ENCODE measurements around the gene ZMYND11. TPM values are rescaled to one million over a fixed set of nuclear protein-coding genes. Genes with fewer than 3 reads are reported as not detected.

Gene ZMYND11
- total and polyA plus RNA-seq, 2 of the 13 experiments (the other 11 are each of a cell fraction or from before 2014, with no cell fraction given), result 17.5 to 38.7 TPM

DNA sequence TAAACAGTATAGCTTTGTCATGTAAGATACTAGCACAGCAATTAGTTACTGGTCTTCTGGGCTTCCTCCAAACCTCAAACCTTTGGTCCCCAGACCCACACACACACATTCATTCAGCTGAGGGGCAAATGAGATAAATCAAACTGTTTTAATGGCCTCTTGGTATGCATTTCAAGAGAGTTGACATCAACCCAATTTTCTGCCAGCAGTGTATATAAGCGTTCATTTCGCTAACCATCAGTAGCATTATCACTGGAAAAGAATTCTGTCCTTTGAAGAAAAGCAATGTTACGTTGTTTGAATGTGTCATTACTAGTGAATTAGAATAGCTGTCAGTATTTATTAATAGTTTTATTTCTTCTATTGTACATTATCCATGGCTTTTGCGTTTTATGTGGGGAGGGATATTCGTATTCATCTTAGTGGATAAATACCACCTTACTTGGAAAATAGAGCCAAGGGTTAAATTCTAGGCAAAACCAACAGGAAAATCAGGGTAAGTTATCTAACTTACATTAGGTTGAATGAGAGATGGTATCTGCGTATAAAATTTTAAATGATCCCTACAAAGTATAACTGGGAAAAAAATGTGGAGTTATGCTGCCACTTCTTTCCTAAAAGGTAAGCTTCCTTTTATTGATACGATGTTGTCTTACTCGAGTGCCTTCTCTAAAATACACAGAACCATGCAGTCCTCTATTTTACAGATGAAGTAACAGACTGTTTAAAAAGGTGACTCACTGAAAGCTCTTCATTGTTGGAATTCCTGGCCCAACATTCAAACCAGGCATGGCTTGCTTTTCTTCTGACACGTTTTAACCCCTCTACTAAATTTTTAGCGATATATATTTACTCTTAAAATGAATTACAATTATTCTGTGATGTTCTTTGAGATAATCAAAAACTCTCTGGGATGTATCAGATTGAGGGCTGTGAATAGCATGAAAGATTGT lies 2.0 kb upstream of the ZMYND11 start (continued):
- TF ChIP-seq ZBTB26 (CRISPR knock-in tag; IDR thresholded peaks at IDR 0.05; ENCODE audit: borderline replicate concordance) (no peak), NKX3-1 (CRISPR knock-in tag; IDR thresholded peaks at IDR 0.05) (no peak), ZNF652 (CRISPR knock-in tag; IDR thresholded peaks at IDR 0.05; ENCODE audit: borderline replicate concordance, low read depth) (0 out of 2 replicates have a peak, but pooled peaks have one; percentile 34), FOXP4 (CRISPR knock-in tag; IDR thresholded peaks at IDR 0.05) (peak; percentile 49; the same call in 1 of the 2 replicates), ZNF24 (IDR thresholded peaks at IDR 0.05) (no peak), SRY (CRISPR knock-in tag; IDR thresholded peaks at IDR 0.05) (no peak), GATAD2A (CRISPR knock-in tag; IDR thresholded peaks at IDR 0.05) (peak; percentile 66), ARNT2 (CRISPR knock-in tag; IDR thresholded peaks at IDR 0.05; ENCODE audit: low read depth) (no peak), SIN3A (IDR thresholded peaks at IDR 0.05; ENCODE audit: borderline replicate concordance, low read depth, low read length) (0 out of 2 replicates have a peak, but pooled peaks have one; percentile 49), ARID3A (IDR thresholded peaks at IDR 0.05; ENCODE audit: low read depth, low read length) (0 out of 2 replicates have a peak, but pooled peaks have one; percentile 22), HMG20A (CRISPR knock-in tag; IDR thresholded peaks at IDR 0.05; ENCODE audit: borderline replicate concordance) (peak; percentile 37; the same call in 1 of the 2 replicates), TARDBP (CRISPR knock-in tag; IDR thresholded peaks at IDR 0.05) (no peak), TOE1 (CRISPR knock-in tag; IDR thresholded peaks at IDR 0.05) (no peak), ZGPAT (CRISPR knock-in tag; IDR thresholded peaks at IDR 0.05) (peak; percentile 44; the same call in 1 of the 2 replicates), JUNB (CRISPR knock-in tag; IDR thresholded peaks at IDR 0.05; ENCODE audit: borderline replicate concordance) (peak; percentile 69; the same call in 1 of the 2 replicates), ZKSCAN1 (IDR thresholded peaks at IDR 0.05; ENCODE audit: low read length) (no peak), NCOA2 (CRISPR knock-in tag; IDR thresholded peaks at IDR 0.05) (peak; percentile 35; the same call in 1 of the 2 replicates)

Measured in HepG2 (cell line).